Fibroblast of upper back skin (primary cell): ENCODE data around the gene NINJ2.

ENCODE experiments used
- DNase-seq: peaks from one replicate; pipeline ENCODE4 v3.0.0-alpha.2; 2013

Gene NINJ2

GRCh38 chr12:546265-546919, 116.9 kb downstream of the NINJ2 start:
- no peak for DNase-seq

- no peak for DNase-seq
Observed at GRCh38 chr12:545835-546234, 117.4 kb downstream of the NINJ2 start.

- DNase-seq: no peak
Observed at GRCh38 chr12:544941-545635, 118.2 kb downstream of the NINJ2 start.

GRCh38 chr12:544142-544541, 119.1 kb downstream of the NINJ2 start:
- no peak for DNase-seq

- DNase-seq: no peak
Observed at GRCh38 chr12:543114-543451, 120.2 kb downstream of the NINJ2 start.

- no peak for DNase-seq
Observed at GRCh38 chr12:542395-543113, 120.7 kb downstream of the NINJ2 start.

GRCh38 chr12:541676-542324, 121.4 kb downstream of the NINJ2 start:
- no peak for DNase-seq

GRCh38 chr12:539540-540310, 123.5 kb downstream of the NINJ2 start:
- DNase-seq: no peak

- DNase-seq: peak; percentile 55
Observed at GRCh38 chr12:538731-539539, 124.3 kb downstream of the NINJ2 start.

- no peak for DNase-seq
Observed at GRCh38 chr12:537772-538171, 125.5 kb downstream of the NINJ2 start.

- no peak for DNase-seq
Observed at GRCh38 chr12:536751-537245, 126.4 kb downstream of the NINJ2 start.

- DNase-seq: no peak
Observed at GRCh38 chr12:535396-535795, 127.8 kb downstream of the NINJ2 start.

GRCh38 chr12:534216-534615, 129.0 kb downstream of the NINJ2 start:
- DNase-seq: no peak

GRCh38 chr12:533718-534117, 129.5 kb downstream of the NINJ2 start:
- DNase-seq: no peak

- DNase-seq: peak; percentile 81
Observed at GRCh38 chr12:532908-533565, 130.2 kb downstream of the NINJ2 start.

- peak; percentile 37 for DNase-seq
Observed at GRCh38 chr12:531951-532585, 131.2 kb downstream of the NINJ2 start.

GRCh38 chr12:530821-531220, 132.4 kb downstream of the NINJ2 start:
- DNase-seq: no peak

GRCh38 chr12:530308-530707, 132.9 kb downstream of the NINJ2 start:
- peak; percentile 52 for DNase-seq

GRCh38 chr12:527729-528128, 135.5 kb downstream of the NINJ2 start:
- DNase-seq: no peak

GRCh38 chr12:527241-527640, 136.0 kb downstream of the NINJ2 start:
- DNase-seq: no peak

- DNase-seq: no peak
Observed at GRCh38 chr12:526089-526488, 137.2 kb downstream of the NINJ2 start.
